Stimulated activated naive CD4-positive, alpha-beta T cell (primary cell): ENCODE measurements around the gene CPNE2.
"Not testable (repeated sequence)": the region's sequence is repeated elsewhere in the genome, so short reads cannot be mapped to it uniquely, and the experiment has no call there.

ENCODE experiments used
- DNase-seq, 6 experiments: peaks; one replicate each; lab custom pipeline; 2025; lab: John Stamatoyannopoulos, UW

The CPNE2 gene

GRCh38 chr16:57167538-57167937 lies 75.2 kb downstream of the CPNE2 start:
- DNase-seq = no peak

DNA sequence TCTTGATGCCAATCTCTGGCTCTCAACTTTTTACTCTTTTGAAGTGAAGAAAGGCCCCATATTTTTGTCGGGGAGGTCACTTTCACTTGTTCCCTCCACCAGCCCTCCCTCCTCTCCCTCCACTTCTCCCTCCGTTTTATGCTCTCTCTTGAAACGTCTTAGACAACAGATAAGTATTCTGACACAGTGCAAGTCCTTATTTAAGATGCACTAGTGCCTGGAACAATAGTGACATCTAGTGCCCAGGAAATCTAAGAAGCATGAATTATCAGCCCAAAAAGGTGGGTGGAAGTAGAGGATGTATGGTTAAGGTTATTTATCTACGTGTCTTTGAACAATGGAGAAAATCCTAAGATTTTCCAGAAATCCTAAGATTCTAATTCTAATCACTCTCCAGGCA lies 75.6 kb downstream of the CPNE2 start:
- peak in 3 of 6 experiments; percentile 41 to 74 (median 73) for DNase-seq

DNA sequence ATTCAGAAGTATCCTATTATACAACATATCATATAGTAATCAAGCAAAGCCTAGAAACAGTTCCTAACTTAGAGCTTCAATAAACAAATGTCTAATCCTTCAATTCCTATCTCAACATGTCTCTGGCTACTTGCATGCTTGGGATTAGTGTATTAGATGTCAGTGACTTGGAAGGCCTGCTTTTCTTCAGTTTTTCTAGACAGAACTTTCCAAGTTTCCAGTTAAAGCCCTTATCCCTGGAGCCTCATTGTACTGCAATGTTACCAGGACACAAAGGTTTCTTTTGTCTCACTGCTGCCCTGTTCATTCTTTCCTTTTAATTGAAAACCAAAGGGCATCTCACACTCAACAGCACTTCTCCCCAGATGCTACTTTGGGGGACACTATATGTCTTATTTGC lies 76.9 kb downstream of the CPNE2 start:
- DNase-seq = no peak

GRCh38 chr16:57172721-57173290 lies 80.4 kb downstream of the CPNE2 start:
- DNase-seq = no peak

- no peak for DNase-seq
These were observed 83.5 kb downstream of the CPNE2 start for GRCh38 chr16:57175896-57176295.

- DNase-seq = no peak
These were observed 85.8 kb downstream of the CPNE2 start for GRCh38 chr16:57178196-57178595.

DNA sequence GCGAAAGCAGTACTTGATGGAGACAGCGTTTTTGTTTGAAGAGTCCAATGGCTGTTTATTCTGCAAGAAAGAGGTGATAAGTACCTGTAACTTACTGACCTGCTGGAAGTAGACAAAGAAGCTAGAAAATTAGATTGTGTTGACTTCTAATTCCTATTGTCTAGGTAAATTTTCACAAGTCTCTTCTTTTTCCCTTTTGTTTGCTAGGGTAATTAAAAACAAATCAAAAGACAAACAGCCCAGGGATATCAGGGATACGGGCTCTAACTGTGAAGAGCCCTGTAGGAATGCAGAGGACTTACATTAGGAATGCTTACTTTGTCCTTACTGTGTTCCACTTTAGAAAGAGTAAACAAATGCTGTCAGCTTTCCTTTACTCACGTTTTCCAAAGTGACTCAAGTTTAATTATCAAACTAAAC lies 86.4 kb downstream of the CPNE2 start:
- DNase-seq = no peak

- DNase-seq = no peak
These were observed 86.9 kb downstream of the CPNE2 start for GRCh38 chr16:57179215-57179828.

DNA sequence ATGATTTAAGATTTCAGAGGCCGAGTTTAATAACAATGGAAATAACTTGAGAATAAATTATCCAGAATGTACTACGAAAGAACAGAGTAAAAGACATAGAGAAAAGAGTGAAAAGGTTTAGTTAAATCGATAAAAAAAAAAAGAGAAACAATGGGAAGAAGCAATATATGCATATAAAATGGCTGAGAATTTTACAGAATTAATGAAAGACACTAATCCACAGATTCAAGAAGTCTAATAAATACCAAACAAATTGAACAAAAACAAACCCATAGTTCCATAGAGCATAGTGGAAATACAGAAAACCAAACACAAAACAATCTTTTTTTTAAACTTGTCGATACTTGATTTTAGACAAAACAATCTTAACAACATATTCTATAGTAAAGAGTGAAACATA lies 91.7 kb downstream of the CPNE2 start:
- DNase-seq = no peak

GRCh38 chr16:57184887-57185445 lies 92.6 kb downstream of the CPNE2 start:
- peak in 1 of 6 experiments; percentile 51 for DNase-seq

- peak in 4 of 6 experiments; percentile 17 to 60 (median 41) for DNase-seq
These were observed 93.1 kb downstream of the CPNE2 start for GRCh38 chr16:57185446-57185944.

DNA sequence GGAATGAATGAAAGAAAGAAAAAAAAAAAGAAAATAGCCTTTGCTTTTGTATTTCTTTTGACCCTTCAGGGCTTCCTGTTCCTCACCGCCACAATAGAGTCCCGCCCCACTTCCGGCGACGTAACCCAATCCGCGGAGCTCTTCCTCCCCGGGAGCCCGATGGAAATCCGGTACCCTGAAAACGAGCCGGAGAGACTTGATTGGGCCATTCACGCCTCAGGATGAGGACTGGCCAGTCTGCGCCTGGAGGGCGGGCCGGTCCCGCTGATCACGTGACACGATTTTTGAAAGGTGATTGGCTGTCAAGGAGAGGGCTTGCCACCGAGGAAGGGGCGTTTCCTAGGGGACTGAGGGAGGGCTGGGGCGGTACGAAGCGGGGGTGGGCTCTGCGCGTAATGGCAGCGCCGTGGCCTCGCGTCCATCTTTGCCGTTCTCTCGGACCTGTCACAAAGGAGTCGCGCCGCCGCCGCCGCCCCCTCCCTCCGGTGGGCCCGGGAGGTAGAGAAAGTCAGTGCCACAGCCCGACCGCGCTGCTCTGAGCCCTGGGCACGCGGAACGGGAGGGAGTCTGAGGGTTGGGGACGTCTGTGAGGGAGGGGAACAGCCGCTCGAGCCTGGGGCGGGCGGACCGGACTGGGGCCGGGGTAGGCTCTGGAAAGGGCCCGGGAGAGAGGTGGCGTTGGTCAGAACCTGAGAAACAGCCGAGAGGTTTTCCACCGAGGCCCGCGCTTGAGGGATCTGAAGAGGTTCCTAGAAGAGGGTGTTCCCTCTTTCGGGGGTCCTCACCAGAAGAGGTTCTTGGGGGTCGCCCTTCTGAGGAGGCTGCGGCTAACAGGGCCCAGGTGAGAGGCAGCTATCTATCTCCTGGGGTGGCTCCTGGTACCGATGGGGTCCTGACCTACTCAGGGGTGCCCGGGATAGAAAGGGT lies 93.8 kb downstream of the CPNE2 start, which contains the start of the genes PSME3IP1 and RSPRY1:
Gene PSME3IP1, minus strand, starts transcription at position 95 of the 927 bp plus-strand sequence. CDS start 12,185 bp downstream, outside the sequence.
Gene RSPRY1, plus strand, starts transcription at position 385 of the 927 bp plus-strand sequence. CDS start 18,330 bp downstream, outside the sequence.
- DNase-seq = peak; percentile 93 to 99 (median 98)

GRCh38 chr16:57186872-57187854 lies 94.8 kb downstream of the CPNE2 start:
- peak in 4 of 6 experiments; percentile 3 to 35 (median 15) for DNase-seq

- not testable (repeated sequence) for DNase-seq
These were observed 95.7 kb downstream of the CPNE2 start for GRCh38 chr16:57187902-57188710.

DNA sequence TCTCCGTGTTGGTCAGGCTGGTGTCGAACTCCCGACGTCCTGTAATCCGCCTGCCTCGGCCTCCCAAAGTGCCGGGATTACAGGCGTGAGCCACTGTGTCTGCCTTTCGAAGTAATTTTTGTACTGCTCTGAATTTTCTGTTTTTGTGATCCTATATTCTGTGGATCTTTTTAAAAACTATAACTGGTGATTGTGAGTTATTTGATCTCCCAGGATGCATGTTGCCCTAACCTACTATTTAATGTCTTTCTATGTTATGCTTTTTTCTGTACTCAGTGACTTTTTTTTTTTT lies 96.3 kb downstream of the CPNE2 start:
- DNase-seq = no peak

GRCh38 chr16:57189527-57189926 lies 97.1 kb downstream of the CPNE2 start:
- not testable (repeated sequence) for DNase-seq

DNA sequence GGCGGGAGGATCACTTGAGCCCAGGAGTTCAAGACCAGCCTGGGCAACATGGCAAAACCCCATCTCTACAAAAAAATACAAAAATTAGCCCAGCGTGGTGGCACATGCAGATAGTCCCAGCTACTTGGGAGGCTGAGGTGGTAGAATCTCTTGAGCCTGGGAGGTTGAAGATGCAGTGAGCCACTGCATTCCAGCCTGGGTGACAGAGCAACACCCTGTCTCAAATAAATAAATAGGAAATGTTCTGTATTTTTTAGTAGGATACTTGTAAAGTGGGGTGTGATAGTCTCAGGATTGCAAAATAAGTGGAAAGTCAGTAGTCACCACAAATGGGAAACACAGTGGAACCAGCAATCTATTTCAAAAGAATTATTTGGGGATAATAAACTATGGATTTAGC lies 97.8 kb downstream of the CPNE2 start:
- no peak for DNase-seq

DNA sequence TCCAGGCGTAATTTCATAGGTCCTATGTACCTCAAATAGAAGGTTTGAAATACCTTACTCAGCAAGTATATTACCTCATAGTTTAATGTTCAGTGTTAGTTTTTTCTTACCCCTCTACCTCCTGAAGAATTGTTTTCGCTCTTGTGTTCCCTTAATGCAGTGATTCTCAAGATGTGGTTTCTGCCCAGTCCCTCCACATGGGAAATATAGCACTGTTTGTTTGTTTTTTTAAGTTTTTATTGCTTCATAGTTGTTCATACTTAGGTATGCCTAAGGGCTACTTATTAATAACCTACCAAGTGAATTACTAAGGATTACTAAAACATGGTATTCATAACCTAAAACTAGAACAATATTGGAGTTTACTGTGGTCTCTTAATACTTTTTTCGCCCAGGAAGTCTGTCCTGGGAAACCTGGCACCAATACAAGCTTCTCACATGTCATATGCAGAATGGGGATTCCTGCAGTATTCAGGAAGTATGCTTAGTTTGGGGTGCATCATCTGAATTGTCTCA lies 98.7 kb downstream of the CPNE2 start:
- DNase-seq = no peak

DNA sequence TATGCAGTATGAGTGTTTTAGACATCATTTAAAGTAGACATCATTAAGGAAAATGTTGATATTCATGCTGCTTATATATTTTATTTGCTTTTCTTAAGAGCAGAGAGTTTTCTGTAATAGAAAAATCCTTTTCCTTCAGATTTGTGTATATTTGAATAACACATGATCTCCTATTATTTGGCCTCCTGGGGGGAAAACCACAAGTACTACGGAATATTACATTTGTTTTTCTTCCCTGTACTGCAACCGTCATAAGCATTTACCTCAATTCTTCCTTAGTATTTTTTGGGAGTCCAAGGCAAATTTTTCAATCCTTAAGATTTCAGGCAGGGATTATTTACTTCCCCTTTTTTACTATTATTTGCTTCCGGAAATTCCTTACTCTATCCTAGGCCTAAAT lies 99.8 kb downstream of the CPNE2 start:
- no peak for DNase-seq
